Activated CD4-positive, alpha-beta T cell treated with anti-CD3 and anti-CD28 coated beads, Interleukin-2, Interleukin-4, amounts not matched to agents 100 ng/mL and 50 ng/mL, durations not matched to agents 16 hours and 8 hours (primary cell): ENCODE results near the gene PTF1A.

Experiments
- DNase-seq: peaks from one replicate; pipeline ENCODE4 v3.0.0-alpha.2; 2020; ENCODE audit warnings: low spot score

PTF1A gene

DNA sequence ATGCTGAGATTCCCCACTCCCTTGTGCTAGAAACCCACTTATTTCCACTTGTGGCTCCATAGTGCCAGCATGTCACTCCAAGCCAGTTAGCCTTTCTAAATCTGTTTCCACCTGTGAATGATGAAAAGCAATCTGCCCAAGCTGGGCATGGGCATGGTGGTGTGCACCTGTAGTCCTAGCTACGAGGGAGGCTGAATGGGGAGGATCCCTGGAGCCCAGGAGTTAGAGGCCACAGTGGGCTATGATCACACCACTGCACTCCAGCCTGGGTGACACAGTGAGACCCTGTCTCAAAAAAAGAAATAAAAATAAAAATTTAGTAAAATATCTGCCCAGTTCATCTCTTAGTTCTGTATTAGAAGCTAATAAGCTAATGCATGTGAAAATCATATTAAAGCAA lies 5.0 kb upstream of the PTF1A start:
- DNase-seq, result no peak

DNA sequence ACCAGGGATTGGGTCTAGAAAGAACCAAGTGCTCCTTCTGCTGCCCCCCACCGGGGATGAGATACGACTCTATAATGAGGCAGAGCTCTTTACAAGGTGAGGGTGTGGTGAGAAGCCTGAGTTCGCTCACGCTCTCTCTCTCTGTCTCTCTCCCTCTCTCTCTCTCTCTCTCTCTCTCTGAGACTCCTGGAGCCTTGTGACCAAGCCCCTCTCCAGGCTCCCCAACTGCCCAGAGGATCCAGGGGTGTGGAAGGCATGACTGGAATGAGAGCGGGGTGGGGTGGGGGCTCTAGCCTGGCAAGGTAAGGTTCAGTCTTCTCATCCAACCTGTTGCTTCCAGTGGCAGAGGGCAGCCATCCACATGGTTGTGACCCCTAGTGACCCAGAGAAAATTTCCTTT lies 3.1 kb upstream of the PTF1A start:
- DNase-seq, result no peak

GRCh38 chr10:23190872-23191763 lies 994 bp upstream of the PTF1A start:
- no peak for DNase-seq

DNA sequence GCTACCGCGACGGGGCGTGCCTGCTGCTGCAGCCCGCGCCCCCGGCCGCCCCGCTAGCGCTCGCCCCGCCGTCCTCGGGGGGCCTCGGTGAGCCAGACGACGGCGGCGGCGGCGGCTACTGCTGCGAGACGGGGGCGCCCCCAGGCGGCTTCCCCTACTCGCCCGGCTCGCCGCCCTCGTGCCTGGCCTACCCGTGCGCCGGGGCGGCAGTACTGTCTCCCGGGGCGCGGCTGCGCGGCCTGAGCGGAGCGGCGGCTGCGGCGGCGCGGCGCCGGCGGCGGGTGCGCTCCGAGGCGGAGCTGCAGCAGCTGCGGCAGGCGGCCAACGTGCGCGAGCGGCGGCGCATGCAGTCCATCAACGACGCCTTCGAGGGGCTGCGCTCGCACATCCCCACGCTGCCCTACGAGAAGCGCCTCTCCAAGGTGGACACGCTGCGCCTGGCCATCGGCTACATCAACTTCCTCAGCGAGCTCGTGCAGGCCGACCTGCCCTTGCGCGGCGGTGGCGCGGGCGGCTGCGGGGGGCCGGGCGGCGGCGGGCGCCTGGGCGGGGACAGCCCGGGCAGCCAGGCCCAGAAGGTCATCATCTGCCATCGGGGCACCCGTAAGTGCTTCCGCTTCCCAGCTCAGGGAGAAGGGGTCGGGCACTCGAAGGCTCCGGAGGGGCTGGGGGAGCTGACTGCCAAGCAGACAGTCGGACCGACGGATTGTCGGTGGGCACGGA lies 761 bp downstream of the PTF1A start:
- DNase-seq, result no peak

DNA sequence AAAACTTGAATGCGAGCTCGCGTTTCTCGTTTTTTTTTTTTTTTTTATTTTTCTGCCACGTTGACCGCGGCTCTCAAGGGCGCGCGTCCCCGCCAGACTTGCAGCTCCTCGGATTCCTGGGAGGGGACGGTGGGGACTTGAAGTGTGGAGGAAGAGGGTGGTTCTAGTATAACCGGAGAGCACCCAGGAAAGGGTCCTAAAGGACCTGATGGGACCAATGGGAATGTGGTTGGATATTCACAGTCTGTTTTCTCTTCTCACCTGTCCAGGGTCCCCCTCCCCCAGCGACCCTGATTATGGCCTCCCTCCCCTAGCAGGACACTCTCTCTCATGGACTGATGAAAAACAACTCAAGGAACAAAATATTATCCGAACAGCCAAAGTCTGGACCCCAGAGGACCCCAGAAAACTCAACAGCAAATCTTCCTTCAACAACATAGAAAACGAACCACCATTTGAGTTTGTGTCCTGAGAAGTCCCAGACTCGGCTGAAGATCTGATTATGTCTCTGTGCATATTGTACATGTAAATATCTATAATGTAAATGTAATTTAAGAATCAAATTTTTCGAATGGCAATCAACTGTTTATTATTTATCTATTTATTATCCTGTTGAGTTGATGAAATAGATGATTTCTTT lies 1.4 kb downstream of the PTF1A start:
- no peak for DNase-seq

GRCh38 chr10:23194471-23194965 lies 2.4 kb downstream of the PTF1A start:
- no peak for DNase-seq

- no peak for DNase-seq
Measured at GRCh38 chr10:23194966-23195845, 3.1 kb downstream of the PTF1A start.

DNA sequence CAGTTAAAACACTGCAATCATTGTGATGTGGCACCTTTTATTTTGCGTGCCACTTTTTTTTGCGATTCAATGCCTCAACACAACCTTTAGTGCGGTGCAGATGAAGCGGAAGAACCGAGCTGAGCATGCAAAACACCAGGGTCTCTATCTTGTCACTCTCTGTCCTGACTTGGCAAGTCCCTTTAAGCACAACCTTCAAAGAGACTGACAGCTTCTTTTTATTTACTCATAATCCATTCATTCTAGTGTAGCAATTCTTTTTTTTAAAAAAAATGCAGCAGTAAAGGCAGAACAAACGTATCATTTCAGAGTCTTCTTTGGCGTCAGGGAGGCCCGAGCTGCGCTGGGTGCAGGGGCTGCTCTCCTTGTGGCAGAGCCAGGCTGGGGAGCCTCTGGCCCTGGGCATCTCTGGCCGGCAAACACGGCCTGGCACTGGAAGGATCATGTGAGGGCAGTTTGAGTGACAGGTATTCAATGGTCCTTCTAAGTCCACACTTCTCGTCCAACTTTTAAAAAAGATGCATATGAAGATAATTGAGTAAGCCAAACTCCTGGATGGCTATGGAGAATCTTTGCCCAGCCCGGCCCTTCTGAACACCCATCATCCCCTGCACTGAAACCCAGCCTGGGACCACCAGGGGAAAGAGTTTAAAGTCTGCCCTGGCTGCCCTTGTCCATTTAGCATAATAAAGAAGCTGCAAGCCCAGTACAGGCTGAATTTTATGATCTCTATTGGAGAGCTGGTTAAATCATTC lies 3.9 kb downstream of the PTF1A start:
- no peak for DNase-seq

DNA sequence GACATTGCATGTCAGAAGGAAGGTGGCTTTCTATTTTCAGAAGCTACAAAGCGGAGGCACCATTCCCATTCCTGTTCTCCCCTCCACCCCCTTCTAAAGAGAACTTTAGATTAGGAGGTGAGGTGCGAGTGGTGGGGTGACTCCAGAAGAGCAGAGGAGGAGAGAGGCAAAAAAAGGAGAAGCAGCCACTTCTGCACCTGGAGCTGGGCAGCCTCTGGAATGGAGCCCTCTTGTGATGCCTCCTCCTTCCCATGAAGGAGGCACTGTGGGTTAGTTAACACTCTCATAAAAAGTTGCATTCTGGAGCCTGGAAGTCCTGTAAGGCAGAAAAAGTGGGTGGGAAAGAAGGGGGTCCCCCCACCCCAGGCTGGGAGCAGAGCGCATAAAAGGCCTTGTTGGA lies 4.8 kb downstream of the PTF1A start:
- DNase-seq, result no peak

DNA sequence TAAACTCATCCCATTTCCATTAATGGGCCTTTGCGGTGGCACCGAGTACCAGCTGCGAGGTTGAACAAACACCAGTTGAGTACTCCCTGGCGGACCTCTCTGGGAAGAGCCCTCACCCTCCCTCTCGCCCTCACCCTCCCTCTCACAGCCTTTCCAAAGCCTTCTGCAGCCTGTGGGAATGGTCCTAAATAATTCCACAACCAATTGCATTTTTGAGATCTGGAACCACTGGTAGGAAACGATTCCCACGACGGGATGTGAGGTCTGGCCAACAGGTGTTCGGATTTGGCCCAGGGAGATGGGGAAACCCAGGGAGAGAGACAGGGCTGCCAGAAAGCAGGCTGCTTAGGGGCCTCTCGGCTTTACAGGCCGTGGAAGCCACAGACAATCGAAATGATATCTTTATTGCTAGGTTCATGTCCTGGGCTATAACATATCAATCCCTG lies 5.3 kb downstream of the PTF1A start:
- no peak for DNase-seq

DNA sequence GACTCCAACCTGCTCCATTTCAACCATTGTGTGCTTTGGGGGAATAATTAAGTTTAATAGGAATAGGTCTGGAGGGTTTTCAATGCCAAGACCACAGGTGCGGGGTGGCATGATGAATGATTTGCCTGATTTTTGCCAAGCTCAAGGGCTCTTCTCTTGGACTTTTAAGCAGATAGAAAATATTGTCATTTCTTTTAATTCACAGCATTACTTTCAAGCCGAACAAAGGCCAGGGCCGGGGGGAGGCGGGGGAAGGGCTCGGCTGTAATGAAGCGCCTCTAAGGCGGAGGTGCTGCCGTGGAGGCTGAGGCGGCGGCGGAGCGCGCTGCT lies 6.5 kb downstream of the PTF1A start:
- DNase-seq, result no peak

DNA sequence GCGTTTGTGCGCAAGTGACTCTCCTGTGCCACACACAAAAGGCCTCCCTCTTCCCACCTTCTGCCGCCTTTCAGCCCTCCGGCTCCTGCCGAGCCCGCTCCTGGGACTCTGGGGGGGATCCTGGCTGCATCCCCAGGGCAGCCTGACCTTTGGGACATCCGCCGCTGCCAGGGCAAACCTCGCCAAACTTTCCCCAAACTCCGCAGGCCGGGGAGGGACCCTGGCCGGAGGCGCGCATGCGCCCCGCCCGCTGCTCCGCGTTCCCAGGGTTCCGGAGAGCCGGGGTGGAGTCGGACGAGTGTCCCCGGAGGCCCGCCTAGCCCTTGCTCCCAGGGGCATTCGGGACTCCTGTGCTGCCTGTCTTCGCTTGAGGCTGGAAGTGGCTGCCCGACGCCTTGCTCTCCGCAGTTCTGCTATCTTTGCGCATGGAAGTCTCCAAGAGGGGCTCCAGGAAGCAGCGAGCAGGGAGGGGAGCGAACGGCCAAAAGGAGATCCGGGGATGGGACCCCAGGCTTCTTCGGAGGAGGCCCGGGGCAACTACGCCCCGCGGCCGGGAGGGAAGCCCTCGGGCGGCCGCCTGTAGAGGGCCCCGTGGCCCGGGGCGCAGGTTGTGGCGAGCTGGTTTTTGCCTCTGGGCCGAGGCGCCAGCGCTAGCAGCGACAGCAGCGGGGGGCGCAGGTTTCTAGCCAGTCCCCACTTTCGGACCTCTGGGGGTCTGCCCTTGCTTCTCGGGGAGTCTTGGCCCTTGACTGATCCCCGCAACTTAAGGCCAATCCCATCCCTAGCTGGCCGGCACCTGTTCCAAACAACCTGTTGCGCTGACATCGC lies 7.0 kb downstream of the PTF1A start:
- no peak for DNase-seq

DNA sequence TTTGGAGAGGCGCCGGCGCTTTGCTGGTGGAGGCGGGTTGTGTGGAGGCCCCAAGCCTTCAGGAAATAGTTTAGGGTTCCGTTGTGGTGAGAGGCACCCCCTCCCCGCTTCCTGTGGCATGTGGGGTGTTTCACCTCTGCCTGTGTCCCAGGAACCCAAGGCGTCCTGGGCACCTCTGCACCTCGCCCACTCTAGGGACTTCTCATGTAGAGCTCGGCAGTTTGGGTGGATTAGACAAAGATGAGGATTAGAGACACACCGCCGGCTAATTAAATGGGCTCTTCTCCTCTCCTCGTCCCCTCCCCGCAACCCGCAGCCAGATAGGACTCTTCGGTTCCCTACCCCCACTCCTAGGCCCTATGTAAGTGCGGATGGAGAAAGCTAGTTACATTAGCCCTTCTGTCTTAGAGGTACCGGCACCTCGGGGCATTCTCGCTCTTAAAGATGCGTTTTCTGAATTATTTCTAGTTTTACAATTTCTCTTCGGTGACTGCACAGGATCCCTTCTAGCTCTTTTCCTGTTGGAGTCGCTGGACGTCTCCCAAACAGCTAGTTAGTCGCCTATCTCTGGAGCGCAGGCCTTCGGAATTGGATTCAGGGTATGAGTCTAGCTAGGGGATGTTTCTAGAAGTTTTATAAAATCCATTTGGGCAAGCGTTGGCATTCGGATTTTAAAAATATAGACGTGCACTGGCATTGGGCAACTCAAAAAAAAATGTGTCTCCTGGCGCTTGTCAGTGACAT lies 7.8 kb downstream of the PTF1A start:
- DNase-seq, result no peak

DNA sequence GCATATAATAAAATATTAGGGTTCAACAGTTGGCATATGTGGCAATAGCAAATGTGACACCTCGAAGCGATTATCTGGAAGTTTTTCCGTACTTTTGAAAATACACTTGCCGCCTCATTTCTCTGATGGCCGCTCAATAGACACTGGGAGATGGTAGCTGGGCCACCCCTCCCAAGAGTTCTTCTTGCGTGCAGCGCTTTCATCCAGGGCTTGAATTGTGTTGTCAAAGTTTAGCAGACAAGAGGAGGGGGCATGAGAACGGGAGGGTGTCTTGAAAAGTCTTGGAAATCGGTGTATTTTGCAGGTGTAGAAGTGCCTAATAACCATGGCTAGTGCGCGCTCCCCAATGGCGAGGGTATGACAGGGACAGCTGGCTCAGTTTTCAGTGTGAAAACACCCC lies 8.5 kb downstream of the PTF1A start:
- no peak for DNase-seq

- DNase-seq, result no peak
Measured at GRCh38 chr10:23200997-23201652, 9.0 kb downstream of the PTF1A start.

- no peak for DNase-seq
Measured at GRCh38 chr10:23201837-23202236, 9.7 kb downstream of the PTF1A start.

DNA sequence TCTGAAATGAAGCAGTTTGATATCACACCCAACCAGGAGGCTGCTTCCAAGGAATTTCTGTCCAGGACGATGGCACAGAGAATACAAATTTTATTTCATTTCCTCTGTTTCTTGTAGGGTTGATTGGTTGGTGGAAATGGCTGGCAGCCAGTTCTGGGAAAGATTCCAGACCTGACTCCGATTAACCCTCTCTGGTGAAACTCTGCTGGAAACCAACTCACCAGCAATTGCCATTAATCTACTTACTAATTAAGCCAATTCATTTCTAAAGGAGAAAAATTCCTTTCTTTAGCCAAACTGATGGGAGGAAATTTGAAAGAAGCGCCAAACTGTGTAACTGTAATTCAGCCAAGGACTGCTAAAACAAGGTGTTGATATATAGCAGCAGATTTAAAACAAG lies 10.7 kb downstream of the PTF1A start:
- DNase-seq, result no peak

GRCh38 chr10:23203369-23204325 lies 11.5 kb downstream of the PTF1A start:
- no peak for DNase-seq
